Hepatocyte (in vitro differentiated cells): ENCODE measurements around the gene ZC3H13.

ENCODE experiments used
- EZH2 ChIP-seq: fragments of 200-600 bp; sonication (generic); IDR thresholded peaks from 2 replicates; pipeline ENCODE4 v1.6.1; 2016; ENCODE audit warnings: antibody characterized with exemption, mild to moderate bottlenecking, borderline replicate concordance
- EZH2phosphoT487 ChIP-seq: fragments of 200-600 bp; sonication (generic); IDR thresholded peaks from one replicate; pipeline ENCODE4 v1.6.1; 2018; ENCODE audit warnings: antibody characterized with exemption, mild to moderate bottlenecking, low read depth, moderate library complexity; ENCODE audit not compliant: unreplicated experiment, severe bottlenecking
- TF ChIP-seq, protein P1 (sequence below): fragments of 200-600 bp; sonication (generic); IDR thresholded peaks from 2 replicates; pipeline ENCODE4 v1.5.1; 2016; ENCODE audit warnings: antibody characterized with exemption, mild to moderate bottlenecking; ENCODE audit not compliant: poor library complexity

- TF ChIP-seq, protein P1, sequence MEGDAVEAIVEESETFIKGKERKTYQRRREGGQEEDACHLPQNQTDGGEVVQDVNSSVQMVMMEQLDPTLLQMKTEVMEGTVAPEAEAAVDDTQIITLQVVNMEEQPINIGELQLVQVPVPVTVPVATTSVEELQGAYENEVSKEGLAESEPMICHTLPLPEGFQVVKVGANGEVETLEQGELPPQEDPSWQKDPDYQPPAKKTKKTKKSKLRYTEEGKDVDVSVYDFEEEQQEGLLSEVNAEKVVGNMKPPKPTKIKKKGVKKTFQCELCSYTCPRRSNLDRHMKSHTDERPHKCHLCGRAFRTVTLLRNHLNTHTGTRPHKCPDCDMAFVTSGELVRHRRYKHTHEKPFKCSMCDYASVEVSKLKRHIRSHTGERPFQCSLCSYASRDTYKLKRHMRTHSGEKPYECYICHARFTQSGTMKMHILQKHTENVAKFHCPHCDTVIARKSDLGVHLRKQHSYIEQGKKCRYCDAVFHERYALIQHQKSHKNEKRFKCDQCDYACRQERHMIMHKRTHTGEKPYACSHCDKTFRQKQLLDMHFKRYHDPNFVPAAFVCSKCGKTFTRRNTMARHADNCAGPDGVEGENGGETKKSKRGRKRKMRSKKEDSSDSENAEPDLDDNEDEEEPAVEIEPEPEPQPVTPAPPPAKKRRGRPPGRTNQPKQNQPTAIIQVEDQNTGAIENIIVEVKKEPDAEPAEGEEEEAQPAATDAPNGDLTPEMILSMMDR = no peak
- TF ChIP-seq EZH2 = no peak
- TF ChIP-seq EZH2phosphoT487 = no peak
Observed at GRCh38 chr13:46040763-46041162, 11.8 kb downstream of the ZC3H13 start.
